T-helper 22 cell (primary cell): ENCODE data around the gene ZNF618.
"Not testable (repeated sequence)": the region's sequence is repeated elsewhere in the genome, so short reads cannot be mapped to it uniquely, and the experiment has no call there.

Experiments
- DNase-seq: peaks from one replicate; pipeline ENCODE4 v3.0.0-alpha.2; 2020; ENCODE audit warnings: low read depth

Gene ZNF618

GRCh38 chr9:114082763-114083412 is 206.8 kb downstream of the ZNF618 start:
- DNase-seq: not testable (repeated sequence)

GRCh38 chr9:114083666-114084065 is 207.6 kb downstream of the ZNF618 start:
- DNase-seq: no peak

GRCh38 chr9:114084282-114085073 is 208.4 kb downstream of the ZNF618 start:
- no peak for DNase-seq

- no peak for DNase-seq
Observed at GRCh38 chr9:114085387-114085789, 209.3 kb downstream of the ZNF618 start.

- no peak for DNase-seq
Observed at GRCh38 chr9:114086009-114086408, 209.9 kb downstream of the ZNF618 start.

- no peak for DNase-seq
Observed at GRCh38 chr9:114086607-114087006, 210.5 kb downstream of the ZNF618 start.

GRCh38 chr9:114087721-114088120 is 211.6 kb downstream of the ZNF618 start:
- DNase-seq: no peak

GRCh38 chr9:114088571-114089170 is 212.6 kb downstream of the ZNF618 start:
- no peak for DNase-seq

GRCh38 chr9:114089206-114089840 is 213.2 kb downstream of the ZNF618 start:
- DNase-seq: no peak

GRCh38 chr9:114090798-114091197 is 214.7 kb downstream of the ZNF618 start:
- DNase-seq: no peak

GRCh38 chr9:114091711-114092110 is 215.6 kb downstream of the ZNF618 start:
- DNase-seq: no peak

- DNase-seq: no peak
Observed at GRCh38 chr9:114092336-114092735, 216.2 kb downstream of the ZNF618 start.

GRCh38 chr9:114093031-114093471 is 216.9 kb downstream of the ZNF618 start:
- DNase-seq: no peak

GRCh38 chr9:114093761-114094505 is 217.8 kb downstream of the ZNF618 start:
- DNase-seq: no peak

- no peak for DNase-seq
Observed at GRCh38 chr9:114094971-114095370, 218.9 kb downstream of the ZNF618 start.

GRCh38 chr9:114096041-114096511 is 220.0 kb downstream of the ZNF618 start:
- DNase-seq: no peak

- no peak for DNase-seq
Observed at GRCh38 chr9:114096866-114097612, 220.9 kb downstream of the ZNF618 start.

GRCh38 chr9:114097613-114098020 is 221.5 kb downstream of the ZNF618 start:
- no peak for DNase-seq

- DNase-seq: no peak
Observed at GRCh38 chr9:114098021-114098935, 222.2 kb downstream of the ZNF618 start.
